Stimulated activated CD4-positive, alpha-beta T cell treated with anti-CD3 and anti-CD28 coated beads, Interleukin-4, amount 100 ng/mL, for 4 hours (primary cell): ENCODE results near the gene TNS1.

Source experiments
- DNase-seq, 2 experiments: peaks; one replicate each; pipeline ENCODE4 v3.0.0-alpha.2; 2020

TNS1 gene

GRCh38 chr2:217997510-217997909, 5.3 kb downstream of the TNS1 start:
- DNase-seq: no peak

DNA sequence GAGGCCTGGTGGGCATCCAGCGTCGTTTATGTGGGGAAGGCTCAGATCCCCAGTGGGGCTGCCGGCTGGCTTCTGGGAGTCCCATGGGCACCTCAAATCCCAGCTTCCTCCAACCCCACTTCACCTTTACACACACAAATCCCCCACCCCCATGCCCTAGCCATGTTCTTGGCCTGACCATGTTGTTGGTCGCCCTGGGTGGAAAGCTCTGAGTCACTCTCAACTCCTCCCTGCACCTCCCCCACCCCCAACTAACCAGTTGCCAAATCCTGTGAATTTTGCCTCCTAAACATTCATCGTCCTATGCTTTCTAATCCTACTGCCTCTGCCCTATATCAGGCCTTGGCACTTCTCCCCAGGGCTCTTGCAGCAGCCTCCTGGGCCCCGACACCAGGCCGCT, 6.4 kb downstream of the TNS1 start:
- no peak for DNase-seq

GRCh38 chr2:217995731-217996231, 7.0 kb downstream of the TNS1 start:
- DNase-seq: no peak

GRCh38 chr2:217994776-217995274, 8.0 kb downstream of the TNS1 start:
- no peak for DNase-seq

DNA sequence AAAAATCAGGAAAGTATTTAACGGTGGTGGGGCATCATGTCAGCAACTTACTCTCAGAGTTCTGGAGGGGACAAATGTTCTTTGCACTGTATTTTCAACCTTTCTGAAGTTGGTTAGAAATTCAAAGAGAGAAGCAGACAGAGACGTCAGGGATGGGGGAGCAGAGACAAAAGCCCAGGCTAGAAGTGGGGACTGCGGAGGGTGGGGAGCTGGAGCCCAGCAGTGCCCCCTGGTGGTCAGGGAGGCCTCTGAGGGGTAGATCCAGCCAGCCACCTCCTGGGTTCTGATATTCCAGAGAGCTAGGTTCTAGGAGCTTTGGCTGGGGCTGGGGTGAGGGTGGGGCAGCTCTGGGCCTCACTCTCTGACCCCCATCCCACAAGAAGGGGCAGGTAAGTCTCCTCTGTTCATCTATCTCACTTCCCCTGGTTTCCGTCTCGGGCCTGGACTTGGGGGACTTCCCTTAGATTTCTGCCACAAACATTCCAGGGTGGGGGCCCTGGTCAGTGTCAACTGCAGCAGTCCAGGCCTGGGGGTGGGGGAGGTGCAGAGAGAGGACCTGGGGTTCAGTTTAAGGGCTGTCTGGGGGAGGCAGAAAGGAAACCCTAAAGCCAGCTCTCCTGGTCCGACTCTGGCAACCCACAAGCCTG, 8.9 kb downstream of the TNS1 start:
- DNase-seq: peak; percentile 16 to 59

- DNase-seq: no peak
Measured at GRCh38 chr2:217993138-217993537, 9.7 kb downstream of the TNS1 start.

- no peak for DNase-seq
Measured at GRCh38 chr2:217992061-217992460, 10.7 kb downstream of the TNS1 start.

DNA sequence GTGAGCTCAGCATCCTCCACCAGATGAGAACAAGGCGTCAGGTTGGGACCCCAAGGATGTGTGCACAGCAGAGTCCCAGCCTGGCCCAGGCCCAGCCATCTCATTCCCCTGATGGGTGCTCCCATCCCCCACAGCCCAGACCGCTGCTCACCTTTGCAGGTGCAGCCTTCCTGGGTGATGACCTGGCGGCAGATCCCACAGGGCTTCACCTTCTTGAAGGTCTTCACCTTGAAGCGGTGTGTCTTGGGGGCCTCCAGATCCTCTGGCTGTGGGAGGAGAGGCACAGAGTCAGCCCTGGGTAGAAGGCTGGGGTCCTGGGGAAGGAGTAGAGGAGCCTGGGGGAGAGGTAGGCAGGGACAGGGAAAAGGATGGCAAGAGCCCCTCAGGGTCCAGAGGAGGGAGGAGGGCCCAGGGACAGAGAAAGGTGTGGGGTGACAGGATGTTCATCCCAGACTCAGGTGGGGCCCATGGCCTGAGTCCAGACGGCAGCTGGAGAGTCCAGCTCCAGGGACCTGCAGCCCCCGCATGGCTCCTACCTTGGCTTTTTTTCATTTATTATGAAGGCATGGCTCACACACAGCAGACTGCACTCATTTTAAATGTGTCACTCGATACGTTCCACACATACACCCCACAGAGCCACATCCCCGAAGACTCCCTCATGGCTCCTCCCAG, 11.9 kb downstream of the TNS1 start:
- DNase-seq: no peak

- no peak for DNase-seq
Measured at GRCh38 chr2:217990389-217990788, 12.4 kb downstream of the TNS1 start.

DNA sequence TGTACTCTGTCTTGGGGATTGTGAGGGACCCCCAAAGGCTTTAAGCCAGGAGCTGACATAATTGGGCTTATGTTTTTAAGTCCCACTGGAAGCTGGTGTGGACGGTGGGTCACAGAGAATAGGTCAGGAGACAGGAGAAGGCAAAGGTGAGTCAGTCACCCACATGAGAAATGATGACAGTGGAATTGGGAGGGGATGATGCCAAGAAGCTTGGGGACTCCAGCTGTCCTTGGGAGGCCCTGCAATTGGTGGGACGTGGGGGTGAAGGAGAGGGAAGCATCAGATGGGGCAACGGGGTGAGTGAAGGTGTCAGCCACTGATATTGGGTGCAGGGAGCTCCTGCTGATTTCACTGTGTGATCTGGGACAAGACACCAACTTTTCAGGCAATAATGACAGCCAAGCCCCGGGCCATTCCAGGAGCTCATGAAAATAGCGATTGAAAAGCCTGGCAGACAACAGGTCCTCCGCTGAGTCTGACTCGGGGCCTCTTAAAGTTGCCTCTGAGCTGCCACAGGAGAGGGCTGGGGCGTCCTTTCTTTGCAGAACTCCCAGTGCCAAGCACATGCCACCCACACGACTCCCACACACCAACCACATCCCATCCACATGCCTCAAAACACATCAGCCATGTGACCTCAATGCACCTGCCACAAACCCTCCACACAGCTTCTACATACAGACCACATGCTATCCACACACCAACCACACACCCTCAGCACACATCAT, 13.4 kb downstream of the TNS1 start:
- peak in 1 of 2 experiments; percentile 9 for DNase-seq

GRCh38 chr2:217988840-217989204, 14.0 kb downstream of the TNS1 start:
- DNase-seq: no peak

- peak; percentile 32 to 63 for DNase-seq
Measured at GRCh38 chr2:217988014-217988839, 14.6 kb downstream of the TNS1 start.

DNA sequence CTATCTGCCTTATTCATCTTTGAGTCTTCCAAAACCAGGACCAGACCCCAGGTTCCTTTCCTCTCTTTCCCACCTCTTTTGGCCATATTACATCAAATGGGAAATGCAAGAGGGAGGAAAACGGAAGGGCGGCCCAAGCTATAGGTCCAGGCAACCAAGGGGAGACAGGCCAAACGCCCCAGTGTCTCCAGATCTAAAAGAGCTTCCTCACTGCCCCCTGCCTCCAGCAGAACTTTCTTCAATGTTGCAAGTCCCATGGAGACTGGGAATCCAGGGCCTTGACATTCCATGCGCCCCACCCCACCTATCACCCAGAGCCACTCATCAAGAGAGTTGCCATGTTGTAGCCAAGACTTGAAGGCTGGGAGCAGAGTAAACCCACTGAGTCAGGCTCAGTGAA, 15.4 kb downstream of the TNS1 start:
- DNase-seq: no peak

GRCh38 chr2:217986256-217986961, 16.4 kb downstream of the TNS1 start:
- no peak for DNase-seq

GRCh38 chr2:217983276-217984233, 19.2 kb downstream of the TNS1 start:
- DNase-seq: no peak

DNA sequence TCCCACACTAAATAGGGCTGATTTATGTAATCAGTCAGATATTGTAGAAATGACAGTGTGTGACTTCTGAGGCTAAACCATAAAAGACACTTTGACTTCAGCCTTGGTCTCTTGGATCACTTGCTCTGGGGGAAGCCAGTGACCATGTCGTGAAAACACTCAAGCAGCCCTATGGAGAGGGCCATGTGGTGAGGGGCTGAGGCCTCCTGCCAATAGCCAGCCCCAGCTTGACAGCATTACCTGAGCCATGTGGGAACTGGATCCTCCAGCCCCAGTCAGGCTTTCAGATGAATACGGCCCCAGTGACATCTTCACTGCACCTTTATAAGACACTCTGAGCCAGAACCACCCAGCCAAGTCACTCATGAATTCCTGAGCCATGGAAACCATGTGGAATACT, 20.8 kb downstream of the TNS1 start:
- DNase-seq: no peak

DNA sequence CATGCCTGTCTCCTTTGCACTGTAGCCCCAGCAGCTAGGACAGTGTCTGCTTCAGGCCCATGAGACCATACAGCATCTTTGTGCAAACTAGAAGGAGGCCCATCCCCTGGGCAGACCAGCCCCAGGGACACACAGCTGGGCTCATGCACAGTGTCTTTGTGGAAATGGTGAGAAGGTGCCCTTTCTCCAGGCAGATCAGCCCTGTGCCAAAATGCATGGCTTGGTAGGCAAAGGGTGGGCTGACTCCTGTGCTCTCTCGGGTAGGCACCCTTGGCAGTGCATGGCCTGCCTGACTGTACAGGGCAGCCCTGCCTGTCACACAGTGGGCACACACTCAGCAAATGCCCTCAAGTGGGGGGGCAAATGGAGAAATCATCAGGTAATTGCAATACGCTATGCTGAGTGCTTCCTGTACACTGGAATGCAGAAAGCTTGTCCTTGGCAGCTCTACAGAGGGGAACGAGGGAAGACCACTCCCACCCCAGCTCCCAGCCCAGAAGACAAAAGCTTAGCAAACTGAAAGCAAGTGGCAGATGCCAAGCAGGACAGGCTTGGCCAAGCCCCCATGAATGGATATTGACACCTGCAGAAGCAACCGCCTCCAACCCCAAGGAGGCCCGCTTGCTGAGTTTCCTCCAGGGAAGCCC, 21.6 kb downstream of the TNS1 start:
- no peak for DNase-seq

- DNase-seq: no peak
Measured at GRCh38 chr2:217980591-217980990, 22.2 kb downstream of the TNS1 start.

DNA sequence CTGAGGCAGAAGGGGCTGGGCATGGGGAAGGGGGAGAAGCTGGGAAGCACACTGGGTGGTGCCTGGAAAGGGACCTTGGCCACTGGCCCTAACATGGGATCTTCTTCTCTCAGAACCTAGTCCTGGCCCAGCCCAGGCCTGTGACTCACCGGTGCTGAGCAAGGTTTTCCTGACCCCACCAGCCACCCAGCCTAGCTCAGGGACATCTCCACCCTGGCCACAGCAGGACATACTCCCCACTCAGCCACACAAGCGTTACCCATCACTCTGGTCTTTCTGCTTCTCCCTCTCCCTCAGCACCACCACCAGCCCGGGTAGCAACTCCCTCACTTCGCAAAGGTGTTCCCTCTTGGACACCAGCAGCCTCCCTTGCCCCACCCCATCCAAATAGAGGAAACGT, 22.8 kb downstream of the TNS1 start:
- DNase-seq: no peak

GRCh38 chr2:217979151-217979811, 23.5 kb downstream of the TNS1 start:
- no peak for DNase-seq
